ENCODE data around the gene ARHGAP12.

DNA sequence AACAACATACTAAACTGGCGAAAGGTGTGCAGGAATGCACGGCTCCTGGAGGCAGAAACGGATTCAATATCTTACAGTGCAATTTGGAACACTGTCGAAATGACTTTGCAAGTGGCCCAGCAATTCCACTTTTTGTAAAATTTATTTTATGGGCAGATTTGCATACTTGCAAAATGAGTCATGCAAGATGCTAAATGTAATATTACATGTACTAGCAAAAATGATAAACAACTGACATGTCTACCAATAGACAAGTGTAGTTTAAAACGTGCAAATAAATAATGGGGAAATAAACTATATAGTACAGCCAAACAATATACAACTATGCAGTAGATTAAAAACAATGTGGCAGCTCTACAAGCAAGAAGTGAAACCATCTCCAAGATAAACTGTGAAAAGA, 97.7 kb downstream of the ARHGAP12 start:
- TF ChIP-seq, protein P1, sequence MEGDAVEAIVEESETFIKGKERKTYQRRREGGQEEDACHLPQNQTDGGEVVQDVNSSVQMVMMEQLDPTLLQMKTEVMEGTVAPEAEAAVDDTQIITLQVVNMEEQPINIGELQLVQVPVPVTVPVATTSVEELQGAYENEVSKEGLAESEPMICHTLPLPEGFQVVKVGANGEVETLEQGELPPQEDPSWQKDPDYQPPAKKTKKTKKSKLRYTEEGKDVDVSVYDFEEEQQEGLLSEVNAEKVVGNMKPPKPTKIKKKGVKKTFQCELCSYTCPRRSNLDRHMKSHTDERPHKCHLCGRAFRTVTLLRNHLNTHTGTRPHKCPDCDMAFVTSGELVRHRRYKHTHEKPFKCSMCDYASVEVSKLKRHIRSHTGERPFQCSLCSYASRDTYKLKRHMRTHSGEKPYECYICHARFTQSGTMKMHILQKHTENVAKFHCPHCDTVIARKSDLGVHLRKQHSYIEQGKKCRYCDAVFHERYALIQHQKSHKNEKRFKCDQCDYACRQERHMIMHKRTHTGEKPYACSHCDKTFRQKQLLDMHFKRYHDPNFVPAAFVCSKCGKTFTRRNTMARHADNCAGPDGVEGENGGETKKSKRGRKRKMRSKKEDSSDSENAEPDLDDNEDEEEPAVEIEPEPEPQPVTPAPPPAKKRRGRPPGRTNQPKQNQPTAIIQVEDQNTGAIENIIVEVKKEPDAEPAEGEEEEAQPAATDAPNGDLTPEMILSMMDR (IDR thresholded peaks at IDR 0.05; ENCODE audit: borderline replicate concordance, extremely low read depth, low read length, poor library complexity, severe bottlenecking) = no peak
- TF ChIP-seq EZH2 (IDR thresholded peaks at IDR 0.05; ENCODE audit: borderline replicate concordance, low read depth, low read length, severe bottlenecking) = no peak

Measured in DND-41 (cell line).